Mesendoderm (in vitro differentiated cells): ENCODE results near the gene KLHL22.
"Not testable (repeated sequence)": the region's sequence is repeated elsewhere in the genome, so short reads cannot be mapped to it uniquely, and the experiment has no call there.

Experiments
- DNase-seq: peaks from one replicate; pipeline ENCODE4 v3.0.0; 2013
- H2AK5ac ChIP-seq: 2 replicates; pipeline ENCODE4 v1.6.1; 2013; ENCODE audit warnings: low read length, inconsistent platforms
- H2BK120ac ChIP-seq: 2 replicates; pipeline ENCODE4 v1.6.1; 2013; ENCODE audit warnings: low read depth, mild to moderate bottlenecking, low read length, moderate library complexity, mixed read lengths
- H2BK15ac ChIP-seq: replicated peaks from 2 replicates; pipeline ENCODE4 v1.6.1; 2013; ENCODE audit warnings: low read depth, mild to moderate bottlenecking, moderate library complexity
- H2BK5ac ChIP-seq: 2 replicates; pipeline ENCODE4 v1.6.1; 2013; ENCODE audit warnings: low read length, inconsistent platforms
- H3K18ac ChIP-seq: 2 replicates; pipeline ENCODE4 v1.6.1; 2013; ENCODE audit warnings: mild to moderate bottlenecking, low read length, mixed read lengths
- H3K23ac ChIP-seq: one replicate; pipeline ENCODE4 v1.6.1; 2013; ENCODE audit warnings: low read length
- H3K27ac ChIP-seq: 2 replicates; pipeline ENCODE4 v1.5.1; 2013; ENCODE audit warnings: low read depth, mild to moderate bottlenecking, inconsistent platforms, low read length, moderate library complexity
- H3K27me3 ChIP-seq: 2 replicates; pipeline ENCODE4 v1.6.1; 2013; ENCODE audit warnings: low read length, control low read depth, mild to moderate bottlenecking, inconsistent platforms; ENCODE audit not compliant: insufficient read depth, poor library complexity
- H3K36me3 ChIP-seq: 2 replicates; pipeline ENCODE4 v1.6.1; 2013; ENCODE audit warnings: low read length, inconsistent platforms; ENCODE audit not compliant: control insufficient read depth, insufficient read depth
- H3K4ac ChIP-seq: one replicate; pipeline ENCODE4 v1.6.1; 2013; ENCODE audit warnings: low read depth, mild to moderate bottlenecking, low read length, moderate library complexity
- H3K4me1 ChIP-seq: 2 replicates; pipeline ENCODE4 v1.6.1; 2013; ENCODE audit warnings: low read depth, low read length, inconsistent platforms; ENCODE audit not compliant: control insufficient read depth
- H3K4me2 ChIP-seq: 2 replicates; pipeline ENCODE4 v1.6.1; 2013; ENCODE audit warnings: low read length
- H3K4me3 ChIP-seq: 2 replicates; pipeline ENCODE4 v1.5.1; 2013; ENCODE audit warnings: mild to moderate bottlenecking, low read length
- H3K56ac ChIP-seq: one replicate; pipeline ENCODE4 v1.6.1; 2013; ENCODE audit warnings: low read length
- H3K79me1 ChIP-seq: 2 replicates; pipeline ENCODE4 v1.6.1; 2013; ENCODE audit warnings: low read length, inconsistent platforms
- H3K79me2 ChIP-seq: 2 replicates; pipeline ENCODE4 v1.6.1; 2013; ENCODE audit warnings: mild to moderate bottlenecking, low read length; ENCODE audit not compliant: control insufficient read depth, insufficient read depth
- H3K9ac ChIP-seq: 2 replicates; pipeline ENCODE4 v1.6.1; 2013; ENCODE audit warnings: low read length, inconsistent platforms
- H4K5ac ChIP-seq: one replicate; pipeline ENCODE4 v1.6.1; 2013; ENCODE audit warnings: low read length
- H4K8ac ChIP-seq: one replicate; pipeline ENCODE4 v1.6.1; 2013; ENCODE audit warnings: low read depth, mild to moderate bottlenecking, control low read depth, low read length, moderate library complexity
- WGBS: extraction: QIAGEN DNeasy Blood & Tissue Kit; methylation state at CpG from one replicate; pipeline ENCODE4 v1.1.7; 2013; ENCODE audit warnings: low lambda C conversion rate, missing lambda C conversion rate; ENCODE audit not compliant: insufficient coverage; ENCODE audit errors: extremely low coverage; 5-methylcytosine and 5-hydroxymethylcytosine counted together

KLHL22 gene

DNA sequence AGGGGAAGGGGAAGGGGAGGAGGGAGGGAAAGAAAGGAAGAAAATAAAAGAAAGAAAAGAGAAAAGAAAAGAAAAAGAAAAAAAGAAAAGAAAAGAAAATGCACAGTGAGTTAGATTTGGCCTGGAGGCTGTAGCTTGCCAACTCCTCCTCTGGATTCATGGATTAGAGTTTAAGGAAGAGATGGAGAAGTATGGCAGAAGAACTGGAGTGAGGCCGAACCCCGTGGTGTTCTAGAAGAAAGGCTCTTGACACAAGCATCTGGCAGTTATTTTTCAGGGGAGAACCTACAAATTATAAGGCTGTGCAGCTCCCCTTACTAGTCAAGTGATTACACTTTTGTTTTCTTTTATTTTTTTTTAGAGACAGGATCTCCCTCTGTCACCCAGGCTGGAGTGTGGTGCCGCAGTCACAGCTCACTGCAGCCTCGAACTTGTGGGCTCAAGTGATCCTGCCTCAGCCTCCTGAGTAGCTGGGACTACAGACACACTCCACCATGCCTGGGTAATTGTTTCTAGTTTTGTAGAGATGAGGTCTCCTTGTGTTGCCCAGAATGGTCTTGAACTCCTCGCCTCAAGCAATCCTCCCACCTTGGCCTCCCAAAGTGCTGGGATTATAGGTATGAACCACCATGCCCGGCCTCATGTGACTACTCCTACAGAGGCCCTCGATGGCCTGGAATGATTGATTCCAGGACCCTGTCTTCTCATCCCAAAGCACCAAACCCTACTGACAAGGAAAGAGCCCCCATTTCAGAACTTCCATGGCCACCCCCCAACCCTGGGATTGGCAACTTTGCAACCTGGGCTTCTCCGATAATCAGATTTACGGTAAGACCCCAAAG lies 82.2 kb downstream of the KLHL22 start:
- H3K18ac ChIP-seq = no peak overlapping the region
- H3K79me1 ChIP-seq = no peaks in the 10 kb centered on the region
- H3K23ac ChIP-seq = no peak overlapping the region
- H2BK120ac ChIP-seq = no peak overlapping the region
- no peak overlapping the region for H2AK5ac ChIP-seq
- H3K4me2 ChIP-seq = no peak overlapping the region
- no peak overlapping the region for H3K56ac ChIP-seq
- H3K4me1 ChIP-seq = no peaks in the 10 kb centered on the region
- no peaks in the 10 kb centered on the region for H3K27me3 ChIP-seq
- H3K36me3 ChIP-seq = no peaks in the 10 kb centered on the region
- DNase-seq = no peak
- no peak overlapping the region for H2BK15ac ChIP-seq
- no peak overlapping the region for H3K4me3 ChIP-seq
- no peak overlapping the region for H3K27ac ChIP-seq
- H3K9ac ChIP-seq = no peak overlapping the region
- H2BK5ac ChIP-seq = no peak overlapping the region
- no CpG with 5 or more reads among the region's 9 CpGs for WGBS
- no peak overlapping the region for H3K4ac ChIP-seq
- no peak overlapping the region for H4K8ac ChIP-seq
- H4K5ac ChIP-seq = no peak overlapping the region
- no peaks in the 10 kb centered on the region for H3K79me2 ChIP-seq

DNA sequence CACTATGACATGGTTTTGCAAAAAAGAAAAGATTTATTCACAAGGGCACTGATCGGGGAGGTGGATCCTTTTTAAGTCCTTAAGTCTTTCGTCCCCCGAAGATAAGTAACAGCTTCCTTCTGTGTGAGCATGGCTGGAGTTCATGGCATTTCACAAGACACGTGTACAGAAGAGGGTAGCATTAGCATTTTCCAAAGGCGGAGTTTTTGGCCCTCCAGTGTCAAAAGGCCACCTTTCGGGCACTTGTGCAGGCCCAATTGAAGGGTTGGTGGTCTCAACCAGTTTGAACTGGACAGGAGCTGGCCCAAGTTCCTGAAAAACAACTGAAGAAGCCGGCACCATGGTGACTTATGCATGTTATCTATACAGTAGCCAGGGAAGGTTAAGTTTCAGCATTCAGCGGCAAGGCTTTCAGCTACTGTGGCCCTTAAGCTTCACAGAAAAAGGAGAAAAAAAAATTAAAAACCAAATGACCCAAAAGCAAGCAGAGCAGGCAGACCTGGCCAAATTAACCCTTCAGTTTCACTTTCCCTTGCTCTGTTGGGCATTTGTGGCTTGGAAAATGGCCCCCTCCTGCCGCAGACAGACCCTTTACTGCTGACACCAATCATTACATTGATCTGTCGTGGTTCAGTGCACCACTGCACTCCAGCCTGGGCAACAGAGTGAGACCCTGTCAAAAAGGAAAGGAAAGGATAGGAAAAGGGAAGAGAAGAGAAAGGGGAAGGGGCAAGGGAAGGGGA lies 83.0 kb downstream of the KLHL22 start:
- WGBS = no CpG with 5 or more reads among the region's 10 CpGs
- no peak overlapping the region for H2AK5ac ChIP-seq
- H4K5ac ChIP-seq = no peak overlapping the region
- H3K4ac ChIP-seq = no peak overlapping the region
- no peak overlapping the region for H3K9ac ChIP-seq
- H3K27ac ChIP-seq = no peak overlapping the region
- H3K23ac ChIP-seq = no peak overlapping the region
- H4K8ac ChIP-seq = no peak overlapping the region
- no peaks in the 10 kb centered on the region for H3K36me3 ChIP-seq
- H3K4me1 ChIP-seq = no peaks in the 10 kb centered on the region
- H3K79me1 ChIP-seq = no peaks in the 10 kb centered on the region
- H3K18ac ChIP-seq = no peak overlapping the region
- no peak overlapping the region for H3K56ac ChIP-seq
- no peaks in the 10 kb centered on the region for H3K79me2 ChIP-seq
- no peak overlapping the region for H3K4me3 ChIP-seq
- no peak for DNase-seq
- H3K27me3 ChIP-seq = no peaks in the 10 kb centered on the region
- no peak overlapping the region for H3K4me2 ChIP-seq
- no peak overlapping the region for H2BK120ac ChIP-seq
- H2BK5ac ChIP-seq = no peak overlapping the region
- H2BK15ac ChIP-seq = no peak overlapping the region

DNA sequence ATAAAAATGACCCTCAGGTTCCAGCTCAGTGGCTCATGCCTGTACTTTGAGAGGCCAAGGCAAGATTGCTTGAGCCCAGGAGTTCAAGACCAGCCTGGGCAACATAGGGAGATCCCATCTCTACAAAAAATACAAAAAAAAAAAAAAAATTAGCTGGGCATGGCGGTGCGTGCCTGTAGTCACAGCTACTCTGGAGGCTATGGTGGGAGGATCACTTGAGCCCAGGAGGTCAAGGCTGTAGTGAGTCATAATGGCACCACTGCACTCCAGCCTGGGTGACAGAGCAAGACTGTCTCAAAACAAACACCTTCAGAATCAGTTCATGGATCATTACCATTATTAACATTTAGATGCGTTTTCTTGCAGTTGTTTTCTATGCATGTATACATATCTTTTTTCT lies 86.2 kb downstream of the KLHL22 start:
- not testable (repeated sequence) for H3K79me2 ChIP-seq, H2BK120ac ChIP-seq, H3K79me1 ChIP-seq, DNase-seq, H3K4me1 ChIP-seq, H2AK5ac ChIP-seq, H3K4ac ChIP-seq, H3K18ac ChIP-seq, H3K27ac ChIP-seq, H2BK15ac ChIP-seq, H3K23ac ChIP-seq, H4K8ac ChIP-seq, H3K9ac ChIP-seq, H3K56ac ChIP-seq, H2BK5ac ChIP-seq, H3K27me3 ChIP-seq, H3K4me3 ChIP-seq, H3K4me2 ChIP-seq, H4K5ac ChIP-seq
- H3K36me3 ChIP-seq = peaks cover 12% of the 10 kb centered on the region
- no CpG with 5 or more reads among the region's 3 CpGs for WGBS

DNA sequence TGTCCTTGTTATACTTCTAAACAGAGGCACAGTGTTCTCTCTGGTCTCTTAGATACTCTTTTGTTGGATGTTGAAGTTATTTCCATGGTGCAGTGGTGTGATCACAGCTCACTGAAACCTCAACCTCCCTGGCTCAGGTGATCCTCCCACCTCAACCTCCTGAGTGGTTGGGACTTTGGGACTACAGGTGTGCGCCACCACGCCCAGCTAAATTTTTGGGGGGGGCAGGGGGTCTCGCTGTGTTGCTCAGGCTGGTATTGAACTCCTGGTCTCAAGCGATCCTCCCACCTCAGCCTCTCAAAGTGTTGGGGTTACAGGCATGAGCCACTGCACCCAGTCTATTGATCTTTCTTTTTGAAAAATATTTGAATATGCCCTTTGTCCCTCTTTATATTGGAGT lies 86.7 kb downstream of the KLHL22 start:
- H3K18ac ChIP-seq = no peak overlapping the region
- peaks cover 1% of the 10 kb centered on the region for H3K79me1 ChIP-seq
- WGBS = no CpG with 5 or more reads among the region's 4 CpGs
- H3K4ac ChIP-seq = no peak overlapping the region
- H3K23ac ChIP-seq = no peak overlapping the region
- DNase-seq = no peak
- H3K4me1 ChIP-seq = no peaks in the 10 kb centered on the region
- H4K8ac ChIP-seq = no peak overlapping the region
- no peak overlapping the region for H2BK120ac ChIP-seq
- H2BK5ac ChIP-seq = no peak overlapping the region
- no peak overlapping the region for H4K5ac ChIP-seq
- H2BK15ac ChIP-seq = no peak overlapping the region
- H3K36me3 ChIP-seq = peaks cover 12% of the 10 kb centered on the region
- H3K27ac ChIP-seq = no peak overlapping the region
- H3K56ac ChIP-seq = no peak overlapping the region
- H3K4me2 ChIP-seq = no peak overlapping the region
- H3K27me3 ChIP-seq = no peaks in the 10 kb centered on the region
- H3K79me2 ChIP-seq = no peaks in the 10 kb centered on the region
- no peak overlapping the region for H3K9ac ChIP-seq
- H2AK5ac ChIP-seq = no peak overlapping the region
- no peak overlapping the region for H3K4me3 ChIP-seq

DNA sequence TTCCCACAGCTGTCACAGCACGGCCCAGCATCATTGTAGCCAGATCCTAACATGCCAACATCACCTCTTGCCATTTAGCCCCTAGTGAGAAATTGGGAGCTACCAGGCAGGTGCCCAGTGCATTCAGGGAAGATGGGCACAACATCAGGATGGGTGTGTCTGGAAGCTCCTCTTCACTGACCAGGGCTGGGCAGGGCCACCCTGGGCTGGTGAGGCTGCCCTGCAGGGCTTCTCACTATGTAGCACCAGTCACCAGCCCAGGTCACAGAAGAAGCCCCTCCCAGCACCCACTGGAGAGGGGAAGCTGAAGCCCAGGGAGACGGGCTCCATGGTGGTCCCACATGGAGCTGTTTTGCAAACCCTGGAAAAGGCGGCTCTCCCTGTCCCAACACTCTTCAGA lies 87.8 kb downstream of the KLHL22 start:
- no CpG with 5 or more reads among the region's 3 CpGs for WGBS

More for the DNA sequence above, 87.8 kb downstream of the KLHL22 start:
- Histone ChIP-seq H3K18ac (no peak overlapping the region), H3K79me1 (peaks cover 1% of the 10 kb centered on the region), H3K9ac (no peak overlapping the region), H2BK15ac (no peak overlapping the region), H3K4me3 (no peak overlapping the region), H2AK5ac (no peak overlapping the region), H3K79me2 (no peaks in the 10 kb centered on the region), H4K5ac (no peak overlapping the region), H2BK5ac (no peak overlapping the region), H3K4ac (no peak overlapping the region), H3K4me2 (no peak overlapping the region), H3K36me3 (peaks cover 17% of the 10 kb centered on the region), H3K56ac (no peak overlapping the region), H3K4me1 (no peaks in the 10 kb centered on the region), H3K23ac (no peak overlapping the region), H4K8ac (no peak overlapping the region), H3K27me3 (no peaks in the 10 kb centered on the region), H2BK120ac (no peak overlapping the region), H3K27ac (no peak overlapping the region)
- DNase-seq = no peak
